GM18505 (cell line): Measurements from ENCODE around the gene EQTN.

Experiments used
- ATAC-seq: cut with Tn5 transposase; IDR thresholded peaks from one replicate; pipeline ENCODE4 v1.9.1; 2021; ENCODE audit not compliant: unreplicated experiment
- POLR2A ChIP-seq: IDR thresholded peaks from 4 replicates; pipeline ENCODE4 v1.6.1; 2011; ENCODE audit warnings: borderline replicate concordance; ENCODE audit not compliant: insufficient read depth, insufficient read length; ENCODE audit errors: extremely low read depth

Gene EQTN

DNA sequence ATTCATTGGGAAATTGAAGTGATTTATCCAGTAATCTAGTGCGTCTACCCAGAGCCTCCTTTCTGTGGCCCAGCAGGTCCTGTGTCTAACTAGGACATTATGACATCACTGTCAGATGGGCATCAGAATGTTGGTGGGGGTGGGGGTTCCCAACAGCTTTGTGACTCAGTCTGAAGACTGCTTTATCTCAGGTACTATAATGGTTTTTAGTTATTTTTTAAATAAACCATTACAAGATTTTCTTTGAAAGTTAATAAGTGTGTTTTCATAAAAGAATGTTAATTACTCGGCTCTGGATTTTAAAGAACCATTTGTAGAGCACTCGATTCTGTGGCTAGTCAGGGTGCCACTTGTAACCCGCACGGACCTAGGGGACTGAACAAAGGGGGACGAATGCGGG is at the start of gene EQTN:
EQTN (minus strand) TSS at position 101 of the 400 bp plus-strand sequence; CDS start at position 6, 95 bp downstream.
- no peak for TF ChIP-seq POLR2A
- no peak for ATAC-seq

DNA sequence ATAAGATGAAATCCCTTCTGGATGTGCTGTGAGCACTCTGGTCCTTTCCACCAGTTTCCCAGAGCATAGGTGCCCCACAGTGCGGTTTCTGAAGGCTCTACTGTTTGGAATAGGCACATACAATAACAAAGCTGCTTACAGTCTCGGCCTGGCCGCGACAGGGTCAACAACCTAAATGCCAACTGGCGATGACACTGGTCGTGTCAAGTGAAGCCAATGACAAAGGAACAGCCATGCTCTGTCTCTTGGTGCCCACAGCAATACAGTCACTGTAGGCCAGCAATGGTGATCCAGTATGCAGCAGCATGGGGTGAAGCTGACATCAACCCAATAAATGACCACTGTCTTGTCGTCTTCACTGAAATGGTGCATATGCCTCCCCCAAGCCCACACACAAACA is 47.8 kb upstream of the EQTN start:
- ATAC-seq: no peak
- TF ChIP-seq POLR2A: no peak

DNA sequence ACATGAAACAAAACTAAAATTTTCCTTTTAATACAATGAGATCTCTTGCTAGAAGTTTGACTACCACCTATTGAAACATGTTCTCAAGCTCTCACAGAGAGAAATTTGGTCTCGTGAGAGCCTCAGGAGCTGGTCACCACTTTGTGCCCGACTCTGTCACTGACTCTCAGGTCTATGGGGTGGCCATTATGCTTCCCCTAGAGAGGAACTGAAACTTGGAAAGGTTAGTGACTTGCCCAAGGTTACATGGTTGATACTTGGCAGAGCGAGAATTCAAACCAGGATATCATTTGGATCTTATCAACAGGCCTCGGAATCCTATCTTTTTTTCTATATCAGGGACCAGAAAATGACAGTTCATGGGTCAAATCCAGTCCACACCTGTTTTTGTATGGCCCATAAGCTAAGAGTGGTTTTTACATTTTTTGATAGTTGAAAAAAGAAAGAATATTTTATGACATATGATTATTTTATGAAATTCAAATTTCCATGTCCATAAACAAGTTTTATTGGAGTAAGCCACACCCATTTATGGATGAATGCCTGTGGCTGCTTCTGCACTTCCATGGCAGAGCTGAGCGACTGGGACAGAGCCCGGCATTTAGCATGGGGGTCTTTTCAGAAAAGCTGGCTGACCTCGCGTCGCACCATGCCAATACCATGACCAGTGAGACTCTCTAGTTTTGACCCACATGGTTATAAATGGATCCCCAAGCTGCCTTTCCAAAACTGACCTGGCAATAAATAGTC is 44.8 kb upstream of the EQTN start:
- ATAC-seq: no peak
- no peak for TF ChIP-seq POLR2A

DNA sequence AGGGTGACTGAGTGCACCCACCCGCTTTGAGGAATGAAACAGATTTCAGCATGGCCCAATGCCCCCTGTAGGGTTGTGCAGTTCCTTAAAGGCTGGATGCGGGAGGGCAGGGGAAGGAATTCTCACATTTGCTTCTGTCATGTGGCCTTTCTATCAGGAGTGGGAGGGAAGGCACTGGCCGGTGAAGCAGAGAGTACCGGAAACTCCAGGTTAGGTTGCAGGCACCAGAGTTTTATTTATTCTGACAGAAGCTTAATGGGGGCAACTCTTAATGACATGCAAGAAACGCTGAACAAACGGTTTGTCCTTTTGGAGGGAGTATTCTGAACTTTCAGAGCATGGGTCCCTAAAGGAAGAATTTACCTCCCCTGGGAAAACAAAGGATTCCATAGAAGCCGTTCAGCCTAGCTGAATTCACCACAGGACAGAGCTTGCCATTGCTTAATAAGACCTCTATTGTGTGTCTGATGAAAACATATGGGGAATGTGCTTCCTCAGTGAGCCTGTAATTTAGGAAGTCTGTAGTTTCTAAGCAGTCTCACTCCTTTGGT is 44.1 kb upstream of the EQTN start:
- no peak for TF ChIP-seq POLR2A
- ATAC-seq: no peak

DNA sequence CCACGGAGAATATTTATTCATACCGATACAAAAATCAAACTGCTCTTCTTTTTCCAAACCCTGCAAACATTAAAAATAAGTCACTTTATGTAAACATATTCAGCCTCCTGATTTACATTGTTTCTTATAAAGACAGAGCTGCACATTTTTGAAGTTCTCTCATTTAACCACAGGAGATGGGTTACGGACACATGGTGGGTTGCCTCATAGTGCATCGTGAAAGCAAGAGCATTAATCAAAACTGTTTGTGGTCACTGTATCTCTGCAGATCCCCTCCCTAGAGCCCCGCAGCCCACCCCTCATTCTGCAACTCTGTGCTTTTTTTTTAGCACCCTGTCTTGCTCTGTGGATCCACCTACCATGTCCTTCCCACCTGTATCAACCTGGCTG is 43.3 kb upstream of the EQTN start:
- TF ChIP-seq POLR2A: no peak
- ATAC-seq: no peak

DNA sequence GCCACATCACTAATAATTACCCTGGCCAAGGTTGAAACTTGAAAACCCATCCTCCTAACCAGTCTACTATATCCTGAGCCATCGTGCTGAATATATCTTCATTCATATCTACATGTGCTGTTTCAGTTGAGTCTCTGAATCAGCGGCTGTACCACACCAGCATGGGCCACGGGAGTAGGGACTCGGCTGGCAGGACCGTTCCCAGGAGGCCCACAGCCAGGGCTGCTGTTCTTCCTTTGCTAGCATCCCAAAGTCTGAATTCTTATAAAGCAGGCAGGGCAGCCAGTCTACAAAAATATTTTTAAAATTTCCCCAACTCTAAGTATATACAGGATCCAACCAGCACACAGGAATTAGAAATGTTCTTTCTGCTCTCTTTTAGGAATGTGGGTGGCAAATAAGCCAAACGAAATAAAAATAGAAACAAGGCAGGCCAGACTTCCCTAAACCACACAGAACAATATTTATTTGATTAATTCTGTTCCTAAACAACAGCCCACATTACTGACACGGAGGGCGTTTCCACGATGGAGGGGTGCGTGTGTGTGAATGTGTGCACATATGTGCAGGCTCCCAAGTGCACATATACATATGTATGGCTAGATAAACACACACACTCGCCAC is 42.8 kb upstream of the EQTN start:
- TF ChIP-seq POLR2A: no peak
- ATAC-seq: no peak

DNA sequence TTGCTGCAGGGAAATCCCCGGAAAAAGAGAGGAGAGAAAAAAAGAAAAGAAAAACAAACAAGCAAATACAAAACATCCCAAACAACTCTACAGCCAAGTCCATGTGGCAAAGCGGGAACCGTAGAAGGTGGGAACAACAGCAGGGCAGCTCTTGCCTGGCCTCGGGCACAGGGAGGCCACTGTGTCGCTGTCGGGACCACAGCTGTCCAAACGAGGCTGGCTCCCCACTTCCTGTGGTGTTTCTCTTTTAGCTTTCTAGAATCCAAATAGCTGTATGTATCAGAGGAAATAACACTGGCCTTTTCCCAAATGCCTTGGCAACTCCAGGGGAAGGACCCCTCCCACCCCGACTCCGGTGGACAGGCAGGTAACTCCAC is 41.6 kb upstream of the EQTN start:
- TF ChIP-seq POLR2A: no peak
- ATAC-seq: no peak

DNA sequence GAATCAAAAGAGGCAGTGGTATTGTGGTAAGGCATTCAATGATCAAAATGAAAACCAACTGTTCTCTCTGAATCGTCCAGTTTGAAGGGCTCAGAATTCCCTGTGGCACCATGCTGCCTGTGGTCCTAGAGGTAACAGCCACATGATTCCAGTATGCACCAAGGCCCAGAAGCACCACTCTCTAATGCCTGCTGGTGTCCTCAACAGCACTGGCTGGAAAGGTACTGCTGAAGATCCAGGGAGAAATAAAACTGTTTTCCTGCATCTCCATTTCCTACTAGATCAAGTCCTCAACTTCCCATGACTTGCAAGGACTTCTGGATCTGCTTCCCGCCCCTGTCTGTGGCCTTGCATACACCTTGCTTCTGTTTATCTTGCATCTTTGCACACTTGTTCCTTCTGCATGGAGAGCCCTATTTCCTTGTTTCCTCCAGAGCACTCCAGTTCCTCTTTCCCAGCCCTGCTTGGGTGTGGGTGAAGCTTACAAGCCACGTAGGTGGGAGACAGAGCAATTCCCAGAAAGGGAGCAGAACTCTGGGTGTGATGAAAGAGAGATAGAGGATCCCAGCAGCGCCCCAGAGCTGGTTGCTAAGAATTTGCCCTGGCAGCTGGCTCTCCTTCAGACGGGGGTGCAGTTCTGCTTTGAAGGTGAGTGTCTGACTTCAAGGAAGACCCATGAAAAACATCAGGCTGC is 41.0 kb upstream of the EQTN start:
- no peak for TF ChIP-seq POLR2A
- ATAC-seq: no peak

DNA sequence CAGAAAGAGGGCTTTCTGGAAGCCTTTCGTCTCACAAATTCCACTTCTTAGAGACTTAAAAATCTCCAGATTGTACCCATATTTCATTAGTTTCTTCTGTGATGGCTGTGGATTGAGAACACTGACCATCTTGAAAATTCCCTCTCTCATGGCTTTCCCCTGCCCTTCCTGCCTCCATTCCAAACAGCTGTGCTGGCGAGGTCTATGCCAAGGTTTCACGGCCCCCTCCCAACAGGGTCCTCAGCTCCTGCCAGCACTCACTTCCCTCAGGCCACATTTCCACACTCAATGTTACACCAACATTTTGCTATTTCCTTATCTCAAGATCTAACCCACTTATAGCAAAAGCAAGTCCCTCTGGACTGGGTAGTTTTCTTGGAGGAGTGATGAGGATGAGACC is 40.3 kb upstream of the EQTN start:
- no peak for TF ChIP-seq POLR2A
- no peak for ATAC-seq

DNA sequence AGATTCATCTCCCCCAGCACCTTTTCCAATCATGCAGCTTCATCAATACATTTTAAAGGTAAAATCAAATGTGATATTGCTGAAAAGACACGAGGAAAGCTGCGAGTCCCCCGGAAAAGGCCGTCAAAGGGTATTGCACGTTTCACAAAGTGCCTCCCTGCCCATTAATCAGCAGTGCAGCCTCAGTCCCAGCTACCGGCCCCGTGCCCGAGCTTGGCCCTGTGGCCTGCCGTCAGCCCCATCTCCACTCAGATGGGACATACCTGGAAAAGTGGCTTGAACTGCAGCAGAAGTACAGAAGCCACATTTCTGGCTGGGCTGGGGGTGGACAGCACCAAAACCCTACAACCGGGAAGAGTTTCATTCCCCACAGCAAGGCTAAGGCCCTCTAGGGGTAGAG is 39.9 kb upstream of the EQTN start:
- no peak for ATAC-seq
- TF ChIP-seq POLR2A: no peak

DNA sequence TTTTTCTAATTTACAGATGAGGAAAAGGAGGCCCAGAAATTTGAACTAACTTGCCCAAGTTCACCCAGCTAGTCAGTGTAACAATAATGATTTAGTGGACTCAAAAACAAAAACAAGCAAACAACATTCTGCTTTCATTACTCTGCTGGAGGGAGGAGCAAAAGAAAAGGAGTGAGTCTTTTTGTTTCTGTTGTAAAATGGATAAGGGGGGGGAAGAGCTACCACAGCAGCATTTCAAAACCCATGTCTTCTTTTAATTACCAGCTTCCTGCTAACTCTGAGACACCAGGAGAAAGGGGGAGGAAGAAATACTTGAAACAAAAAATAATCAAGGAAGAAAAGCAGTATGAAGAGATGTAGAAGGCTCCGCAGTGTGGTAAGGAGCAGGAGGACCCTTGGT is 39.2 kb upstream of the EQTN start:
- no peak for ATAC-seq

DNA sequence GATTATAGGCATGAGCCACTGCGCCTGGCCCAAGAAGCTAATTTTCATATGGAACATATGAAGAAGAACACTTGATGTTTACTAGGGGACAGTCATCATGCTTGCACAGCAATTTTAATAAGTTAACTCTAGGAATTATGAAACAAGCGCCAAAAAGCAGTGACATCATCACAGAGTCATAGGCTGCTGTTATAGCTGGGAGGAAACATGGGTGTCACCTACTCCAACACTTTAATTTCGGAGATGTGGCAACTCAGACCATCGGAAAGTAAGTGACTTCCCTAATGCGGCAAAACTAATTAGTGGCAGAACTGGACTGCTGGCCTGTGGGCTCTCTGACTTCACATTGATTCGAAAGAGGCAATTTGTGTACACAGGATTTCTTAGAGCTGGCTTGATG is 38.1 kb upstream of the EQTN start:
- no peak for TF ChIP-seq POLR2A
- no peak for ATAC-seq

More for the DNA sequence above, 39.2 kb upstream of the EQTN start:
- TF ChIP-seq POLR2A: no peak

DNA sequence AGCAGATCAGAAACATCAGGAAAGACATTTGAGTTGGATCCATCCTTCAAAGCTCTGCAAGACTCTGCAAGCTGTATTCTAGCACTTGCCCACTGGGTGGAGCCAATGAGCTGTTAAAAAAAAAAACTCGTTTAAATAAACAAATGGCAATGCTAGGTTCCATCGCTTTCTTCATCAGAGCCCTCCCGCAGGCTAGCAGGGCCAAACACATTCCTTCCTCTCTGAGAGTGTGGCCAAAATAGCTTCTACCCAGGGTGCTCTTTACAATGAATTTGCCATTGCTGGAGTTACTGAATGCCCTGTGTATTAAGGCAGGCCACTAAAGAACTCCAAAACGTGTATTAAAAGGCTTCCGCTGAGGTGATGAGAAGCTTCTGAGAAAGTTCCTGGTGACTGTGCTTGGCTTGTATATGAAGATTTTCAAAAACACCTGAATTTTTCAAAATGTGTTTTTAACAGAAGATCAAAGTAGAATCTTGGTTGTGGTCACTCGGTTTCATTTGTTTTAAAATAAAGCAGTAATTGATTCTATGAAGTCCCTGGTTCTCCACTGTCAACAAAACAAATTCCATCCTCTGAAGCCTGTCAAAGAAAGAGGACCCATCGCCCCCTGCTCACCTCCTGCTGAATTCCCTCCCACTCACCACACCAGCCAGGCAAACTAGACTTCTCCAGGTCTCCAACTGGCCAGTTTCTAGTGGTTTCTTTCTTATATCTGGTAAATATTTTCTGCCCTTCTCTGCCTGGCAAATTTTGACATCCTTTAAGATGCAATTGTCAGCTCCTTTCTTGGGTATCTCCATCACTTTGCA is 36.5 kb upstream of the EQTN start:
- ATAC-seq: peak; percentile 80
- no peak for TF ChIP-seq POLR2A

DNA sequence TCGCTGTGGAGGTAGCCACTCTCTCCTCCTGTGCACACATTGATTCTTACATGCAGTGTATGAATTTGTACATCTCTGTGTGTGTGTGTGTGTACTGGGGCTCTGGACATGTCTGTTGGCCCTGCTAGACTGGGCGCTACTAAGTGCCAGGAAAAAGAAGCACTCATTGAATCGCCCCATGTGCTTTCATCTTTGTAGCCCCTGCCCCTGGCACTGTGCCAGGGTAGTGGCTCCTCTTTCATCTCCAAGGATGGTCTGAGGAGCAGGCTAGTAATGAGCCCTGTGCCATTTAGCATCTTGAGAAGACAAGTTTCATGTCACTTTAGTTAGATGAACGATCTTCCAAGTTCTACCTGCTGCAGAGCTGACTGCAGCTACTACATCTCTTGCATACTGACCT is 34.4 kb upstream of the EQTN start:
- TF ChIP-seq POLR2A: no peak
- no peak for ATAC-seq

DNA sequence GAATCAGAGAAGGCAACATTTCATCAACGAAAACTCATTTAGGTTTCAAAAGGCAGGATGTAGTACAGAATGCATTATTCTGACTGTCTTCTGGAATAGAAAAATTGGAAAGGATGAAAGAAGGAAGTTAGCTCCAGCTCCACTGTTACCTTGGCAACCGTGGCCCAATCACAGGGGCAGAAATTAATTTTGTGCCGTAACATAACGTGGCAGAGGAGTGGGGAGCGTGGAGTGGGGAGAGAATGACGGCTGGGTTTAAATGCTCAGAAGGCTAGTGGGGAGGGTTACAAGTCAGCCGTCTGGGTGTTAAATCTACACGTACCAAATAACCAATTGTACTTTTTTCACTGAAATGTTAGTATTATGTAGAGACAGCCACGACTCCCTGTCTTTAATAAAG is 32.3 kb upstream of the EQTN start:
- no peak for ATAC-seq
- no peak for TF ChIP-seq POLR2A
